Testis (tissue), 2 donors: Measurements from ENCODE around the gene CDC42EP1.

Source experiments
- POLR2A ChIP-seq: fragments of 450-650 bp; IDR thresholded peaks from one replicate; pipeline ENCODE4 v1.6.1; 2017; ENCODE audit warnings: antibody characterized with exemption, mild to moderate bottlenecking, moderate library complexity
- TF ChIP-seq, protein P1 (sequence below), 3 experiments: fragments of 450-650 bp in 2 of 3; fragments of 200-600 bp in 1 of 3; sonication (generic) in 1 of 3; IDR thresholded peaks; one replicate each; pipeline ENCODE4 v1.5.1; 2016 to 2019; ENCODE audit warnings: antibody characterized with exemption in 3 of 3, mild to moderate bottlenecking in 2 of 3, moderate library complexity in 1 of 3

- TF ChIP-seq, protein P1, sequence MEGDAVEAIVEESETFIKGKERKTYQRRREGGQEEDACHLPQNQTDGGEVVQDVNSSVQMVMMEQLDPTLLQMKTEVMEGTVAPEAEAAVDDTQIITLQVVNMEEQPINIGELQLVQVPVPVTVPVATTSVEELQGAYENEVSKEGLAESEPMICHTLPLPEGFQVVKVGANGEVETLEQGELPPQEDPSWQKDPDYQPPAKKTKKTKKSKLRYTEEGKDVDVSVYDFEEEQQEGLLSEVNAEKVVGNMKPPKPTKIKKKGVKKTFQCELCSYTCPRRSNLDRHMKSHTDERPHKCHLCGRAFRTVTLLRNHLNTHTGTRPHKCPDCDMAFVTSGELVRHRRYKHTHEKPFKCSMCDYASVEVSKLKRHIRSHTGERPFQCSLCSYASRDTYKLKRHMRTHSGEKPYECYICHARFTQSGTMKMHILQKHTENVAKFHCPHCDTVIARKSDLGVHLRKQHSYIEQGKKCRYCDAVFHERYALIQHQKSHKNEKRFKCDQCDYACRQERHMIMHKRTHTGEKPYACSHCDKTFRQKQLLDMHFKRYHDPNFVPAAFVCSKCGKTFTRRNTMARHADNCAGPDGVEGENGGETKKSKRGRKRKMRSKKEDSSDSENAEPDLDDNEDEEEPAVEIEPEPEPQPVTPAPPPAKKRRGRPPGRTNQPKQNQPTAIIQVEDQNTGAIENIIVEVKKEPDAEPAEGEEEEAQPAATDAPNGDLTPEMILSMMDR (IDR thresholded peaks at IDR 0.05) = no peak
- no peak for TF ChIP-seq POLR2A
Measured at GRCh38 chr22:37553725-37554124, 6.6 kb upstream of the CDC42EP1 start.
